AG04450 (cell line): ENCODE measurements around the gene DDX3X. TPM values are rescaled to one million over a fixed set of nuclear protein-coding genes. Genes with fewer than 3 reads are reported as not detected.

Experiments used
- CTCF ChIA-PET: fragments of 300-600, 350-600 bp; formaldehyde crosslinking; extraction: SDS; loops from one replicate; lab custom pipeline; 2022; ENCODE audit warnings: antibody characterized with exemption, inconsistent platforms; lab: Charles Lee
- POLR2A ChIA-PET: fragments of 350-600 bp; formaldehyde crosslinking; extraction: SDS; loops from one replicate; lab custom pipeline; 2021; ENCODE audit warnings: antibody characterized with exemption, inconsistent platforms; lab: Yijun Ruan, JAX
- DNase-seq: peaks from one replicate; pipeline ENCODE4 v3.0.0-alpha.2; 2011; ENCODE audit warnings: low read depth, low spot score
- H3K27ac ChIP-seq: one replicate; pipeline ENCODE4 v1.5.1; 2012; ENCODE audit warnings: low read depth, low read length, control low read depth
- H3K27me3 ChIP-seq: one replicate; pipeline ENCODE4 v1.6.0; 2012; ENCODE audit warnings: low read length; ENCODE audit not compliant: control insufficient read depth, insufficient read depth
- H3K4me3 ChIP-seq: 2 replicates; pipeline ENCODE4 v1.5.1; 2011; ENCODE audit warnings: mild to moderate bottlenecking, low read depth, low read length, control low read depth
- H3K9me3 ChIP-seq: 2 replicates; pipeline ENCODE4 v1.5.1; 2012; ENCODE audit warnings: low read length; ENCODE audit not compliant: control insufficient read depth, insufficient read depth
- polyA plus RNA-seq: library from polyadenylated mRNA; depleted of rRNA; stranded (reverse); fragments of >200 nt; gene quantifications from 2 replicates; pipeline ENCODE4 v1.2.3, GENCODE V29; 2011
- TF ChIP-seq, protein P1 (sequence below): IDR thresholded peaks from 2 replicates; pipeline ENCODE4 v1.5.1; 2011; ENCODE audit warnings: low read depth, low read length, control low read depth, inconsistent platforms

DDX3X gene
- polyA plus RNA-seq, 1 experiment: 110 TPM

DNA sequence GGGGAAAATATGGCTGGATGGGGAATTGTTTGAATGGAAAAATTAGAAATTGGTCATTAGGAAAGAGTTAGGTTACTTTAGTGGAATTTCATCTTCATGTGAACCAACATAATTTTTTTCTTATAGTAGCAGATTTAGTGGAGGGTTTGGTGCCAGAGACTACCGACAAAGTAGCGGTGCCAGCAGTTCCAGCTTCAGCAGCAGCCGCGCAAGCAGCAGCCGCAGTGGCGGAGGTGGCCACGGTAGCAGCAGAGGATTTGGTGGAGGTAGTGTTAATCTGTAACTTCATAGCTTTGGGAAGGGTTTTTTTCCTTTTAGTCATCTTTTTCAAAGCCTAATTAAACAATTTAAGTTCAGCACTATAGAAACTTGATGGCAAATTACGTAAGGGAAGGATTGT is 13.2 kb downstream of the DDX3X start:
- Histone ChIP-seq H3K27me3 (no peaks in the 10 kb centered on the region), H3K27ac (no peak overlapping the region), H3K4me3 (no peak overlapping the region), H3K9me3 (no peaks in the 10 kb centered on the region)
- ChIA-PET POLR2A (no interaction called here), CTCF (no interaction called here)
- no peak for DNase-seq
- TF ChIP-seq, protein P1, sequence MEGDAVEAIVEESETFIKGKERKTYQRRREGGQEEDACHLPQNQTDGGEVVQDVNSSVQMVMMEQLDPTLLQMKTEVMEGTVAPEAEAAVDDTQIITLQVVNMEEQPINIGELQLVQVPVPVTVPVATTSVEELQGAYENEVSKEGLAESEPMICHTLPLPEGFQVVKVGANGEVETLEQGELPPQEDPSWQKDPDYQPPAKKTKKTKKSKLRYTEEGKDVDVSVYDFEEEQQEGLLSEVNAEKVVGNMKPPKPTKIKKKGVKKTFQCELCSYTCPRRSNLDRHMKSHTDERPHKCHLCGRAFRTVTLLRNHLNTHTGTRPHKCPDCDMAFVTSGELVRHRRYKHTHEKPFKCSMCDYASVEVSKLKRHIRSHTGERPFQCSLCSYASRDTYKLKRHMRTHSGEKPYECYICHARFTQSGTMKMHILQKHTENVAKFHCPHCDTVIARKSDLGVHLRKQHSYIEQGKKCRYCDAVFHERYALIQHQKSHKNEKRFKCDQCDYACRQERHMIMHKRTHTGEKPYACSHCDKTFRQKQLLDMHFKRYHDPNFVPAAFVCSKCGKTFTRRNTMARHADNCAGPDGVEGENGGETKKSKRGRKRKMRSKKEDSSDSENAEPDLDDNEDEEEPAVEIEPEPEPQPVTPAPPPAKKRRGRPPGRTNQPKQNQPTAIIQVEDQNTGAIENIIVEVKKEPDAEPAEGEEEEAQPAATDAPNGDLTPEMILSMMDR: no peak

DNA sequence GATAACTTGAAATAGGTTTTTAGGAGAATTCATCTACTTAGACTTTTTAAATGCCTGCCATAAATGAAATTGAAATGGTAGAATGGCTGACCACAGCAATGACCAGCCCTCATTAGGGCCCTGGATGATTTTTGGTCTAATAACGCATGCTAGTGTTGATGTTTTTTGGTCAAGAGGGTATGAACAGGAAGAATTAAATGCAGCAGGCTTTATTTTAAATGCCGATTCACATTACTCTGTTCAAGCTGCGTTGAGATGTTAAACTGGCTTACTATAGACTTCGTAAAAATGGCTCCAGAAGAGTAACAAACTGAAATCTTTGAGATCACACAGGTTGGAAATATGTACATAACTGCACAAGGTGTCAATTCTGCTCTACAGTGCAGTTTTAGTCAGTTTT is 14.6 kb downstream of the DDX3X start:
- POLR2A ChIA-PET: no interaction called here
- Histone ChIP-seq H3K27ac (no peak overlapping the region), H3K4me3 (no peak overlapping the region)

DNA sequence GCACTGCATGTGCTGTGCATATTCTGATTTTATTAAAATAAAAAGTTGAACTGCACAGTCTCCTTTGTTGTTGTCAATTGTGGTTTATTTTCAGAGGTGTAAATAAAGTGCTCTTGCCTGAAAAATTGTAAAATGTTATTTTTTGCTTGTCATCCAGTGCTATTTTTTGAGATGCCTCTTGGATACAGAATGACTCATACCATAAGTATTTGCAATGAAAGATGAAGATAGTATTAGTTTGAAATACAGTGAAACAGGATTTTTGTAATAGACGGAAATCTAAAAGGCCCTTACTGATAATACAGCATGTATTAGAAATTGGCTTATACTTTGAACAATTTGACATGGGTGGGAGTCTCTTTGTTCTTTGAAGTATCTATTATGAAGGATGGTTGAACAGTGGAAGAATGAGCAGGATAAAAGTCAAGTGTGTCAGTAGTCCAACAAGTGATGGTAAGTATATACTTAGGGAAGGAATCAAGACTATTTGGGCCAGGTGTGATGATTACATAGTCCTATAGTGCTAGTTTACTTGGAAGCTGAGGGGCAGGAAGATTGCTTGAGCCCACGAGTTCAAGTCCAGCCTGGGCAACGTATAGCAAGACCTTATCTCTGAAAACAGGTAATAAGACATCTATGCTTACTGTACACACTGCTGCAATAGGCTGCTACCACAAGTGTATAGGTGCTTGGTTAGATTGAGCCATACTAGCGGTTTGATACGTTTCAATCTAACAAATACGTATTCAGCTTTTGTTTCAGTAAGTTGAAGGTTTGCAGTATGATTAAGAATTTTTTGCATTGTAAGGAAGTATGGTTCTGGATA is 16.4 kb downstream of the DDX3X start:
- Histone ChIP-seq H3K27me3 (no peaks in the 10 kb centered on the region), H3K9me3 (no peaks in the 10 kb centered on the region), H3K4me3 (no peak overlapping the region), H3K27ac (no peak overlapping the region)
- POLR2A ChIA-PET: no interaction called here
- CTCF ChIA-PET: no interaction called here
- TF ChIP-seq, protein P1: no peak
- no peak for DNase-seq

More for the DNA sequence above, 14.6 kb downstream of the DDX3X start:
- CTCF ChIA-PET: interaction anchor here (0.7 kb wide), 1 partner anchor 28 kb away, joined by 3 read pairs; no protein-coding TSS in a partner anchor
- no peaks in the 10 kb centered on the region for H3K27me3 ChIP-seq
- no peaks in the 10 kb centered on the region for H3K9me3 ChIP-seq
- TF ChIP-seq, protein P1: no peak
- DNase-seq: no peak

DNA sequence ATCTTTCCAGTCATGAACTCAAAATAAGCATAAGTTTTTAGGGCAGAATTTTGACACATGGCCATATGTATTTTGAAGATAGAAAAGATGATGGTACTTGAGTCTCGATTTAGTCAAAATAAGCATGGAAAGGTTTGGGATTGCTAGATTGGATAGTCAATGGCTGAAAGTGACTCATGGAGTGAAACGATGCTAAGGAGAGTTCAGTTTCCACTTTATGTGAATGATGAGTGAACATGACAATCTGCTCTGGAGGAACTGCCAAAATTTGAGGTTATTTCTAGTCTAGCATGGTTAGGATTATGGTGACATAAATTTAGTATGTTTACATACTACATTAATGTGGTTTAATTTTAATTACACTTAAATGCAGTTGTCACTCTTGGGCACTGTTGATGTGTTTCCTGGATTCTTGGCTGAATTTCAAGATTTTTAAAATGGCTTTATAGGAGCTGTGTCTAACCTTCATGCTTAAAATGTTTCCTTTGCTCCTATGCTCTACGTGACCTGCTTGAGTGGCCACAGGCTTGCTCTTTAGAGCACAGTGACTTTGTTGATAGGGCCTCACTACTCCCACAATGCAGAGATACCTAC is 17.1 kb downstream of the DDX3X start:
- H3K27me3 ChIP-seq: no peaks in the 10 kb centered on the region

More for the DNA sequence above, 17.1 kb downstream of the DDX3X start:
- Histone ChIP-seq H3K27ac (no peak overlapping the region), H3K4me3 (no peak overlapping the region), H3K9me3 (no peaks in the 10 kb centered on the region)
- ChIA-PET CTCF (no interaction called here), POLR2A (no interaction called here)
- no peak for DNase-seq
- TF ChIP-seq, protein P1: no peak
